ENCODE results near the gene MYOM1. TPM values are rescaled to one million over a fixed set of nuclear protein-coding genes. Genes with fewer than 3 reads are reported as not detected.
A peak's percentile ranks its signal among the peaks of the same experiment; 100 is the strongest.
"Not testable (repeated sequence)": the region's sequence is repeated elsewhere in the genome, so short reads cannot be mapped to it uniquely, and the experiment has no call there.

The MYOM1 gene
- total and polyA plus RNA-seq, 4 donors: 15.8 to 63.8 (median 26.4) TPM

- intact Hi-C loops (cut with DNase I): no loop called here
Measured at GRCh38 chr18:3233004-3233403, 13.2 kb upstream of the MYOM1 start.

GRCh38 chr18:3230401-3231334 is 10.9 kb upstream of the MYOM1 start:
- no peak overlapping the region for H3K27ac ChIP-seq (ENCODE audit: low read depth in 1 of 2, low read length in 2 of 2)
- DNase-seq (no peak), ATAC-seq (ENCODE audit: low FRiP score) (no peak)
- H3K9me3 ChIP-seq (ENCODE audit: control insufficient read depth, low read length): no peaks in the 10 kb centered on the region
- peaks cover 0 to 2% of the 10 kb centered on the region in 2 donors for H3K4me1 ChIP-seq (ENCODE audit: control insufficient read depth in 1 of 2, insufficient read depth in 2 of 2, low read length in 2 of 2)
- no peaks in the 10 kb centered on the region for H3K27me3 ChIP-seq (ENCODE audit: control insufficient read depth in 1 of 2, insufficient read depth in 2 of 2, low read length in 1 of 2)
- intact Hi-C loops (cut with DNase I): no loop called here
- no peaks in the 10 kb centered on the region for H3K36me3 ChIP-seq (ENCODE audit: control insufficient read depth in 1 of 2, insufficient read depth in 2 of 2, low read length in 1 of 2)
- 91 to 93% methylated on average over 9 of the region's 9 CpGs for WGBS, 2 donors
- H3K4me3 ChIP-seq (ENCODE audit: low read length in 2 of 2): no peak overlapping the region

More at GRCh38 chr18:3233004-3233403, 13.2 kb upstream of the MYOM1 start:
- Histone ChIP-seq H3K27me3 (ENCODE audit: control insufficient read depth in 1 of 2, insufficient read depth in 2 of 2, low read length in 1 of 2) (no peaks in the 10 kb centered on the region), H3K27ac (ENCODE audit: low read depth in 1 of 2, low read length in 2 of 2) (no peak overlapping the region), H3K9me3 (ENCODE audit: control insufficient read depth, low read length) (no peaks in the 10 kb centered on the region), H3K4me1 (ENCODE audit: control insufficient read depth in 1 of 2, insufficient read depth in 2 of 2, low read length in 2 of 2) (peaks cover 0 to 2% of the 10 kb centered on the region in 2 donors), H3K36me3 (ENCODE audit: control insufficient read depth in 1 of 2, insufficient read depth in 2 of 2, low read length in 1 of 2) (no peaks in the 10 kb centered on the region), H3K4me3 (ENCODE audit: low read length in 2 of 2) (no peak overlapping the region)
- ATAC-seq (ENCODE audit: low FRiP score) (no peak), DNase-seq (no peak)
- WGBS, 2 donors: 20 to 28% methylated on average over 1 of the region's 1 CpG

GRCh38 chr18:3226048-3226447 is 6.3 kb upstream of the MYOM1 start:
- Histone ChIP-seq H3K4me1 (ENCODE audit: control insufficient read depth in 1 of 2, insufficient read depth in 2 of 2, low read length in 2 of 2) (no peaks in the 10 kb centered on the region), H3K4me3 (ENCODE audit: low read length in 2 of 2) (no peak overlapping the region), H3K9me3 (ENCODE audit: control insufficient read depth, low read length) (no peaks in the 10 kb centered on the region), H3K27ac (ENCODE audit: low read depth in 1 of 2, low read length in 2 of 2) (no peak overlapping the region), H3K27me3 (ENCODE audit: control insufficient read depth in 1 of 2, insufficient read depth in 2 of 2, low read length in 1 of 2) (no peaks in the 10 kb centered on the region), H3K36me3 (ENCODE audit: control insufficient read depth in 1 of 2, insufficient read depth in 2 of 2, low read length in 1 of 2) (no peaks in the 10 kb centered on the region)
- intact Hi-C loops (cut with DNase I): no loop called here
- DNase-seq: no peak
- ATAC-seq (ENCODE audit: low FRiP score): no peak
- WGBS, 2 donors: 94 to 96% methylated on average over 6 of the region's 6 CpGs

GRCh38 chr18:3225588-3225987 is 5.8 kb upstream of the MYOM1 start:
- Histone ChIP-seq H3K27me3 (ENCODE audit: control insufficient read depth in 1 of 2, insufficient read depth in 2 of 2, low read length in 1 of 2) (no peaks in the 10 kb centered on the region), H3K36me3 (ENCODE audit: control insufficient read depth in 1 of 2, insufficient read depth in 2 of 2, low read length in 1 of 2) (no peaks in the 10 kb centered on the region), H3K9me3 (ENCODE audit: control insufficient read depth, low read length) (no peaks in the 10 kb centered on the region), H3K27ac (ENCODE audit: low read depth in 1 of 2, low read length in 2 of 2) (no peak overlapping the region), H3K4me1 (ENCODE audit: control insufficient read depth in 1 of 2, insufficient read depth in 2 of 2, low read length in 2 of 2) (no peaks in the 10 kb centered on the region), H3K4me3 (ENCODE audit: low read length in 2 of 2) (no peak overlapping the region)
- ATAC-seq (ENCODE audit: low FRiP score) (no peak), DNase-seq (no peak)
- intact Hi-C loops (cut with DNase I): no loop called here
- 94 to 98% methylated on average over 3 of the region's 3 CpGs for WGBS, 2 donors

- H3K4me3 ChIP-seq (ENCODE audit: low read length in 2 of 2): no peak overlapping the region
- H3K27ac ChIP-seq (ENCODE audit: low read depth in 1 of 2, low read length in 2 of 2): no peak overlapping the region
- H3K9me3 ChIP-seq (ENCODE audit: control insufficient read depth, low read length): no peaks in the 10 kb centered on the region
- DNase-seq (no peak), ATAC-seq (ENCODE audit: low FRiP score) (no peak)
- no peaks in the 10 kb centered on the region for H3K27me3 ChIP-seq (ENCODE audit: control insufficient read depth in 1 of 2, insufficient read depth in 2 of 2, low read length in 1 of 2)
- 51 to 74% methylated on average over 3 of the region's 3 CpGs for WGBS, 2 donors
- intact Hi-C loops (cut with DNase I): no loop called here
- H3K4me1 ChIP-seq (ENCODE audit: control insufficient read depth in 1 of 2, insufficient read depth in 2 of 2, low read length in 2 of 2): peaks cover 0 to 1% of the 10 kb centered on the region in 2 donors
- H3K36me3 ChIP-seq (ENCODE audit: control insufficient read depth in 1 of 2, insufficient read depth in 2 of 2, low read length in 1 of 2): no peaks in the 10 kb centered on the region
Measured at GRCh38 chr18:3224223-3224622, 4.5 kb upstream of the MYOM1 start.

GRCh38 chr18:3223356-3223755 is 3.6 kb upstream of the MYOM1 start:
- no peak for DNase-seq
- no peaks in the 10 kb centered on the region for H3K27me3 ChIP-seq (ENCODE audit: control insufficient read depth in 1 of 2, insufficient read depth in 2 of 2, low read length in 1 of 2)
- ATAC-seq (ENCODE audit: low FRiP score): no peak
- WGBS, 2 donors: 90 to 98% methylated on average over 1 of the region's 1 CpG
- no peak overlapping the region for H3K27ac ChIP-seq (ENCODE audit: low read depth in 1 of 2, low read length in 2 of 2)
- no peaks in the 10 kb centered on the region for H3K36me3 ChIP-seq (ENCODE audit: control insufficient read depth in 1 of 2, insufficient read depth in 2 of 2, low read length in 1 of 2)
- H3K4me3 ChIP-seq (ENCODE audit: low read length in 2 of 2): no peak overlapping the region
- intact Hi-C loops (cut with DNase I): no loop called here
- H3K4me1 ChIP-seq (ENCODE audit: control insufficient read depth in 1 of 2, insufficient read depth in 2 of 2, low read length in 2 of 2): peaks cover 0 to 1% of the 10 kb centered on the region in 2 donors
- no peaks in the 10 kb centered on the region for H3K9me3 ChIP-seq (ENCODE audit: control insufficient read depth, low read length)

- H3K9me3 ChIP-seq (ENCODE audit: control insufficient read depth, low read length): no peaks in the 10 kb centered on the region
- H3K4me3 ChIP-seq (ENCODE audit: low read length in 2 of 2): no peak overlapping the region
- no peak for ATAC-seq (ENCODE audit: low FRiP score)
- H3K36me3 ChIP-seq (ENCODE audit: control insufficient read depth in 1 of 2, insufficient read depth in 2 of 2, low read length in 1 of 2): no peaks in the 10 kb centered on the region
- intact Hi-C loops (cut with DNase I): no loop called here
- H3K27ac ChIP-seq (ENCODE audit: low read depth in 1 of 2, low read length in 2 of 2): no peak overlapping the region
- DNase-seq: no peak
- WGBS, 2 donors: 88 to 91% methylated on average over 6 of the region's 6 CpGs
- no peaks in the 10 kb centered on the region for H3K27me3 ChIP-seq (ENCODE audit: control insufficient read depth in 1 of 2, insufficient read depth in 2 of 2, low read length in 1 of 2)
- peaks cover 0 to 5% of the 10 kb centered on the region in 2 donors for H3K4me1 ChIP-seq (ENCODE audit: control insufficient read depth in 1 of 2, insufficient read depth in 2 of 2, low read length in 2 of 2)
Measured at GRCh38 chr18:3221496-3221895, 1.7 kb upstream of the MYOM1 start.

- H3K4me1 ChIP-seq (ENCODE audit: control insufficient read depth in 1 of 2, insufficient read depth in 2 of 2, low read length in 2 of 2); H3K4me3 ChIP-seq (ENCODE audit: low read length in 2 of 2); H3K27me3 ChIP-seq (ENCODE audit: control insufficient read depth in 1 of 2, insufficient read depth in 2 of 2, low read length in 1 of 2); intact Hi-C loops (cut with DNase I); H3K36me3 ChIP-seq (ENCODE audit: control insufficient read depth in 1 of 2, insufficient read depth in 2 of 2, low read length in 1 of 2); DNase-seq; H3K9me3 ChIP-seq (ENCODE audit: control insufficient read depth, low read length); ATAC-seq (ENCODE audit: low FRiP score): not testable (repeated sequence)
- 75 to 83% methylated on average over 4 of the region's 4 CpGs for WGBS, 2 donors
- peak overlapping the region in 1 of 2 donors; percentile 90 for H3K27ac ChIP-seq (ENCODE audit: low read depth in 1 of 2, low read length in 2 of 2)
Measured at GRCh38 chr18:3220868-3221267, 1.1 kb upstream of the MYOM1 start.

- Histone ChIP-seq H3K4me3 (ENCODE audit: low read length in 2 of 2) (peak overlapping the region; percentile 82 to 94), H3K27me3 (ENCODE audit: control insufficient read depth in 1 of 2, insufficient read depth in 2 of 2, low read length in 1 of 2) (no peaks in the 10 kb centered on the region), H3K36me3 (ENCODE audit: control insufficient read depth in 1 of 2, insufficient read depth in 2 of 2, low read length in 1 of 2) (peaks cover 0 to 2% of the 10 kb centered on the region in 2 donors), H3K27ac (ENCODE audit: low read depth in 1 of 2, low read length in 2 of 2) (peak overlapping the region; percentile 60 to 83), H3K9me3 (ENCODE audit: control insufficient read depth, low read length) (no peaks in the 10 kb centered on the region), H3K4me1 (ENCODE audit: control insufficient read depth in 1 of 2, insufficient read depth in 2 of 2, low read length in 2 of 2) (peaks cover 0 to 5% of the 10 kb centered on the region in 2 donors)
- no peak for DNase-seq
- peak; percentile 23 for ATAC-seq (ENCODE audit: low FRiP score)
- intact Hi-C loops (cut with DNase I): loop anchor here in 1 of 2 donors (5.0 kb wide), 1 partner anchor 37 kb away; no protein-coding TSS in a partner anchor
- WGBS, 2 donors: 10 to 14% methylated on average over 8 of the region's 8 CpGs
Measured at GRCh38 chr18:3219241-3219630, 532 bp downstream of the MYOM1 start.

Data from aorta (tissue), 5 donors.